ENCODE measurements around the gene CRACDL.

Gene CRACDL

DNA sequence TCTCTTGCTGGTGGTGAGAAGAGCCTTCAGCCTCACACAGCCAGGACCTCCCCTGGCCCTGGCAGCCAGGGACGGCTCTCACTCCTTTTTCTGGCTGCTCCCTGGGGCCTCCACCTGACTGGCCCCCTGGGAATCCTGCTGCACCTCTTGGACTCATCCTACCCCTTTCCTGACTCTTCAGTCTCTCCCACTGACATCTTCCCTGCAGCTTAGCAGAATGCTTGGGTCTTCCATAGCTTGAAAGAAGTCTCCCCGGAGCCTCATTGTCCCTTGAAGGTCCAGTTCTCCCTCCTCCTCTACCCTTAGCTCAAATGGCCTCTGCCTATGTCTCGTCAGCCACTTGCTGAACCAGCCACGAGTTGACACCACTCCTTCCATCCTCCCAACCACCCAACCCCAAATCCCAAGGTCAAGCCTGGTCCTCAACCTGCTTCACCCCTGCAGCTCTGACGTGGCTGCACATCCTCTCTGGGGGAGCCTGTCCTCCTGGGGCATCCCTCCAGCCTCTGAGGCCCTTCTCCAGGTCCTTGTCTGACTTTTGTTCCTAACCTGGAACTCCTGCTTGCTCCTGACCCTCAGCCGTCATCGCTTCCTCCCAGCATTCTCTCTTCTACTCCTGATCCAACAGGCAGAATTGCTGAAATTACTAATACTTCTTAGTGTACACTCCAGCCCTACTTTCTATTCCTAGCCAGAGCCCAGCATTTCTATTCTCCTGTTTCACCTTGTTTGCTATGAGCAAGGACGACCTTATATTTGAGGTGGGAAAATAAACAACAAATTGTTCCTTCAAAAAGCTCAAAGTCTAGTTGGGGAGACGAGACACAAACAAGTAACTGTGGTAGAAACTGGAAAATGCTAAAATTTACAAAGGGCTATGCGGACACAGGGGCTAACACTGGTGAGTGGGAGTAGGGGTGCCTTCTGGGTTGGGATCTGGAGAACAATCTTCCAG, 136.4 kb downstream of the CRACDL start:
- no peak for DNase-seq

DNA sequence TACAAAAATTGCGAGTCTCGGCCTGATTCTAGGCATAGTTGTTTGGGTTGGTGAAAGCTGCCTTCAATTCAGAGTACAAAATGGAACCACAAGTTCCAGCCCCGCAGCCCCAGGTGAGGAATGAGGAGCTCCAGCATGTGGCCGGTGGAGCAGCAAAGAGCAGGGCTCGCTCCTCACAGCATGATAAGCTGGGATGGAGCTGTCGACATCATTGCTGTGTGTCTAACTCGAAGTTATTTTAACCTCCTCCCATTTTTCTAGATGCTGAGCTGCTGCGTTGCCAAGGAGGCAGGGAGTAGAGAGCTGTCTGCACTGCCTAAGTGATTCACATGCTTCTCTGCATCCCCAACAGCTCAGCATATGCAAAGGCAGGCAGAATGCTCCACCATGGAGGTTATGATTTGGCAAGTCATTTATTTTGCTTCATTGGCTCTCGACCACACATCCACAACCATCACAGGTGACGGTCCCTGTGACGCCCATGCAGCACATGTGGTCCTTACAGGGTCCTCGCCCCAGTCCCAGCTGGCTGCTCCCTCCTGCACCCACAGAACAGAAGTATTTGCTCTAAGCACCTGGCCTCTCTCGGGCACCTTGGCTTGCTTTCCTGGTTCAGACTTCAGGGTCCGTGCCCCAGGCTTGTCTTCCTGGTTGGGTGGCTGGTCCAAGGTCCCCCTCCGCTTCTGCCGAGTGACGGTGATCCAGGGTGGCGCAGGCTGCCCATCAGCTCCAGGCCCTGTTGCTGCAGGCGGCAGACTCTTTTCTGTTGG, 139.1 kb downstream of the CRACDL start:
- no peak for DNase-seq

DNA sequence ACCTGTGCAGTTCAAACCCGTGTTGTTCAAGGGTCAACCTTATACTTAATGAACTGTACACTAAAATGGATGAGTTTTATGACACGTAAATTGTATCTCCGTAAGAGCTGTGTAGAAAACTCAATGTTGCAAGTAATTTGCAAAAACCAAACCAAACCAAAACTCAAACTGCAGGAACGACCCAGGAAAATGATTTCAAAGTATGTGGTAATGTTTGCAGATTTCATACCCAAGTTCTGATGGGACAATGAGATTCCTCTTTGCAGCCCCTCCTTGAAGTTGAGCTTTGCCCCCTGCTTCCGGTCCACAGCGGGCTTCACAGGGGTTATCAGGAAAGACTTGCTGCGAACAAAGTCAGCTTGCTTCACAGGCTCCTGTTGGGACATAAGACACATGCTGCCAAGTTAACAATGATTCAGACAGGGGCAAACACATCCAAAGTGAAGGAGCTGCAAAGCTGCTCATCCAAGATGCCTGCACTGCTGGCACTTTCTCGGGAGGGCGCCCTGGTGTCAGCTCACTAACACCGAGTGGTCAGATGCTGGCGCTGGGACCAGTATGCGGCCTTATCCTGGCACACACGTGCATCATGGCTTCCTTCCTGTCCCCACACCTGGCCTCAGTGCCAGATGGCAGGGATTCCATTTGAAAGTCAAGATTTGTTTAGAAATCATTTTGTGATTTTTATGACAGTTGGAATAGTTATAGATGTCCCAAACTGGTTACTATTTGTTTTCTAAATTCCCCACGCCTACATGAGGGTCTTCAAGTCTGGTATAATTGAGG, 139.9 kb downstream of the CRACDL start:
- no peak for DNase-seq

DNA sequence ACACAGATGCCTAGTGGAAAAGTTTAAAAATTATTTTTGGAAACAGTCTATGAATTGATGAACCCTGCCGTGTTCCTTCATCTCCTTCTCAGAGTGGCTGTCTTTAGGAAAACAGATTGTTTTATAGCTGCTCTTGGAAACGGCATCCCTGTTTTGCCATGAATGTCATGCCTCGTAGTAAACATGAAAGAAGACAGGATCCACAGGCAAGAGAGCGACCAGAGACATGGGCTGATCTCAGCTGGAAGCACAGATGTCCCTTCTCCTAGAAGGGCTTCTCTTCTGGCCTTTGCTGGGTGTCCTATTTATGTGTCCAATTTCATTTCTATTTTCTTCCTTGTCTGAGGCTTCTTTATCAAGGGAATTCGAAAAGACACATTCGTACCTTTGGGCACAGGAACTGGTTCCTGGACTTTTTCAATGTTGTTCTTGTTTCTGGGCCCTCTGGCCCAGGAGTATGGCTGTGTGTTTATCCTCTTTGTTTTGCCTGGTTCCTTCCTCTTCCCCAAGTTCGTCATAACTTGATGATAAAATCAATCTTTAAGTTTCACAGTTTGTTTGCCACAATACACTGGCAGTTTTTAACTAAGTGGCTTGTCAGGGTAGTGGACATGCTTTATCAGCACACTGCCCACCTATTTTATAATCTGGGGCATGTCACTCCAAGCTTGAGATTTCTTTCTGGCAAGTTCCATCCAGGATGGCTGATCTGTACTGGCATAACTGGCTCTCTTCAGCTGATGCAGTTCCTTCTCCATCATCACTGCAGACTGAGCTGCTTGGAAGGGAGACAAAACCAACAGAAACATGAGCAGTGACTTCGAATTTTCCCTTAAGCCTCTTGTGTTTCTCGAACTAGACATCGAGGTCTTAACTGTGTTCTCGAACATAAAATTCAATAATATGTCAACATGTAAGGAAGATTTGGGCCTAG, 141.9 kb downstream of the CRACDL start:
- no peak for DNase-seq

DNA sequence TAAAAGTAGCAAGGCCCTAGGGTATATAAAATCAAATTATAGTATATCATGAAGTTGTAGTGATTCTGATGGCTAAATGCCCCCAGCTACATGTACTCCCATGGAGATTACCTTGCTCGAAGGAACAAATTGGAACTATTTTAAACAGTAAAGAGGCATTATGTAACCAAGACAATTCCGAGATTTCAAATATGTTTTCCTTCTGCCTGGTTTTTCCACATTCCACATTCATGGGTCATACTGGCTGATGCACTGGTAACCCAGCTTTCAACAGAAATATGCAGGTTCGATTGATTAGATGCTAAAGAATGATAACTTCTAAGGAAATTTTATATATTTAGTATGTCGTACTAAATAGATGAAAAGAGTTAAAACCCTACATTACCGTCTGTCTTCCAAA, 142.8 kb downstream of the CRACDL start:
- DNase-seq, result no peak

DNA sequence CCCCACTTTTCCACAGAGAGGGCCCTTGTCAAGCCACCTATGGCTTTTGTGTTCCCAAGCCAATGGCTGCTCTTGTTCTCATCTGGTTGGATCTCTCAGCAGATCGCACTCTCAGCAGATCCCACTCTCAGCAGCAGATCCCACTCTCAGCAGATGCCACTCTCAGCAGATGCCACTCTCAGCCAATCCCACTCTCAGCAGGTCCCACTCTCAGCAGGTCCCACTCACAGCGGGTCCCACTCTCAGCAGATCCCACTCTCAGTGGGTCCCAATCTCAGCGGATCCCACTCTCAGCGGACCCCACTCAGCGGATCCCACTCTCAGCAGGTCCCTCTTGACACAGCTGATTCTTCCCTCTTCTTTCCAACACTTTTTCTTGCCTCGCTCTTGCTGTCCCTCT, 145.8 kb downstream of the CRACDL start:
- DNase-seq, result no peak

DNA sequence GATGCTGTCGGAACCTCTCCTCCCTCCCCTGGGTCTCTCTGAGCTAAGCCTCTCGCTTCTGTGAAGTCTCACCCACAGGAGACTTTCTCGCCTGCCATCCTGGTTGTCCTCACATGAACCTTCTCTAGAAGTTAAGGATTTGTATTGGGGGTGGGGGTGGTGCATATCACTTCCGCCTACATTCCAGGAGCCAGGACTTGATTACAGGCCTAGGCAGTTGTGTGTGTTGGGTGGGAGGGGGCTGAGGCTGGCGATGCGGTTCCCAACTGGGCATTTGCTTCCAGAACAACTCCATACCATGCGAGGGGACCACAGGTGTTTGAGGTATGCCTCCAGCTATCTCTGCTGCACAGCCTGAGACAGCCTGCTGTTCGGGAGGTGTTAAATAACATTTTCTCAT, 148.3 kb downstream of the CRACDL start:
- no peak for DNase-seq

DNA sequence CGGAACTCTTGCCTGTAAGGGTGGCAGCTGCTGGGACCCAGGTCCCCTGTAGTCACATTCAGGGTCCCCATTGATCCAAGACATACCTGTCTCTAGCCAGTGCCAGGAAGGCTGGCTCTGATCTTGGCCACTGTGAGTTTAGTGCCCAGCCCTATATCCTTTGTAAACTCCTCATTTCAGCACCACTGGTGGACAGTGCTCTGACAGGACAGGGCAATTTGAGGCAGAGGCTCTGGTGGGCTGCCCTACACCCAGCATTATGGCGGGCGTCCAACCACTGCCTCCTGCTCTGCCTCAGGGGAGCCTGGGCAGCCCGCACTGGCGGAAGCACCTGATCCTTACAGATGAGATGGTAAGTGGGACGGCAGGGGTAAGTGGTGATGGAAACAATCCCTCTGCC, 149.8 kb downstream of the CRACDL start:
- no peak for DNase-seq

DNA sequence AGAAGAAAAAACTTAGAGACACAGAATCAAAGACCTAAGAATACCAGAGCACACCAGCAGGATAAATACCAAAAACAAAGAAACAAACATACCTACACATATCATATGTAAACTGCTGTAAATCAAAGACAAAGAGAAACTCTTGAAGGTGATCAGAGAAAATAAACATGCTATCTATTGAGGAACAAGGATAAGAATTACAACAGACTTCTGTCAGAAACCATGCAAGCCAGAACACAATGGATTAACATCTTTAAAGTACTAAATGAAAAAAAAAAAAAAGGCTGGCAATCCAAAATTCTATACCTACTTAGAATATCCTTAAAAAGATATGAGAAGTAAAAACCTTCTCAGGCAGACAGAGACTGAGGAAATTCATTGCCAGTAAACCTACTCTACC, 153.5 kb downstream of the CRACDL start:
- DNase-seq, result no peak

DNA sequence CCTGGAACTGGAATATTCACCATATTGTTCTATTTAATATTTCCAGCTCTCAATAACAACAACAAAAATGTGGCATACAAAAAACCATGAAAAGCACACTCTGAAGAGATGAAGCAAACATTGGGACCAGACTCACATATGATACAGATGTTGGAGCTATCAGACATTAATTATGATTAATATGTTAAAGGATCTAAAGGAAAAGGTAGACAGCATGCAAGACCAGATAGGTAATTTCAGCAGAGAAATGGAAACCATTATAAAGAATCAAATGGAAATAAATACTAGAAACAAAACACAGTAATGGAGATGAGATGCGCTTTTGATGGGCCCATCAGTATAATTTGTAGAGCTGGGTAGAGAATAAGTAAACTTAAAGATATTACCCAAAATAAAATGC, 154.2 kb downstream of the CRACDL start:
- DNase-seq, result no peak

DNA sequence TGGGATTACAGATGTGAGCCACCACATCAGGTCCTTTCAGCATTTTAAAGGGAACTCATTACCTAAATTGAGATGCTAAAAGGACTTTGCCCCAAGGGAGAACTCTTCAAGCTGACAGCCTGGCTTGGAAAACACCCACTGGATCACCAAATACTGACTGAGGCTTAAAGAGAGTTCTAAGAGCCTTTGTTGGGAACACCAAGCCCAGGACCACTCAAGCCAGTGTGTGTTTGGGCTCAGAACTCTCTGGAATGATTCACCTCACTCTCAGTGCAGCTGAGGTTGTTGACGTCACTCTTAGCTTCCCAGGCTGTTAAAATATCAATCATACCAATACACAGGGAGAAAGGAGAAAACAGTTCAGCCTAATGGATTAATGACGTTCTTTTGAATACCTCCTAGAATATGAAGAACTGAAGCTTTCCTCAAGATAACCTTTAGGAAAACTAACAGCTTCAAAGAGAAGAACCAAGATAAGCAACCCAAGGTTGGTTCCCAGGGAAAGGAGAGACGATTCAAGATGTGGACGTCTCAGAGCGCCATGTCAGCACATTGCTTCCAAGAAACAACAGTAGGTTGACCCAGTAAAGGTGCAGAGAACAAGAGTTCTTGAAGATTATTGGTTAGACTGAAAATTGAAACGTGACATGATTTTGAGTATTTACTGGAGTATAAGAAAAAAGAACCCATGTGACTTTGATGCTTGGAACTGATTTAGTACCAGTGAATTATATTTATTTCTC, 157.1 kb downstream of the CRACDL start:
- no peak for DNase-seq

DNA sequence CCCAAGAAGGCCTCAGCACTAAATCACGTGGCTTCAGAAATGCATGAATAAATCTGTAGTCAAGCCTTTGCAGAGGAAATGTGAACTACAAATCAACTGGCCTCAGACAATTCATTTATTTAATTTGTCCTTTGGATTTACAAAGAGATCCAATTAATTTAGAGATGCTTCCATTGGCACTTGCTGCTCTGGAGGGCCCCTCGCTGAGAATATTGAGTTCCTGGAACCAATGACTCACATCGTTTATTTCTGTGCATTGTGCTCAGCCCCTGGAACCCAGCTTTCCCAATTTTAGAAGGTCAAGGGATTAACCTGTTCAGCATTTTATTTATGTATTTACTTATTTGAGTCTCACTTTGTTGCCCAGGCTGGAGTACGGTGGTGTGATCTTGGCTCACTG, 157.9 kb downstream of the CRACDL start:
- DNase-seq, result no peak

DNA sequence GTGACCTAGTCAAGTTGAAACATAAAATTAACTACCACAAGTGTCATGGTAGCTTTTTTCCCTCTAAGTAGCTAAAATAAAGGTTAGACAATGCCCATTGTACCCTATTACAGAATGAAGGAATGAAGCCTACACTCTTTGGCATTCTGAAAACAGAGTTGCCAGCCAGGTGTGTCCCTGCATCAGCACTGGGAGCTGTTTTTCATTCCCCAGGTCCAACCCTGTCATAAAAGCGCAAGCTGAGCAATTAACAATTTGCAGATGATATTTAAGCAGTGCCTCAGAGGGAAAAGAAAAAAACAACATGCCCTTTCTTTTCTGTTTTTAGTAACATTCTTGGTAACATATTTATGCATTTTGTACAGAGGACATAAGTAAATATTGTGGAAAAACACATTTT, 158.3 kb downstream of the CRACDL start:
- no peak for DNase-seq

DNA sequence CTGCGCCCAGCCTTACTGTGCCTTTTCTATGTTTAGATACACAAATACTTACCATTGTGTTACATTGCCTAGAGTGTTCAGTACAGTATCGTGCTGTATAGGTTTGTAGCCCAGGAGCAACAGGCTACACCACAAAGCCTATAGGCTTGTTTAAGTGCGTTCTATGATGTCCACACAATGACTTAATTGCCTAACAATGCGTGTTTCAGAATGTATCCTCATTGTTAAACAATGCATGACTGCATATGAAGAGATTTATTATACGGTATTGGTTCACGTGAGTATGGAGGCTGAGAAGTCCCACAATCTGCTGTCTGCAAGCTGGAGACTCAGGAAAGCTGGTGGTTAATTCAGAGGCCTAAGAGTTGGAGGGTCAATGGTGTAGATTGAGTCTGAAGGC, 158.9 kb downstream of the CRACDL start:
- DNase-seq, result no peak

DNA sequence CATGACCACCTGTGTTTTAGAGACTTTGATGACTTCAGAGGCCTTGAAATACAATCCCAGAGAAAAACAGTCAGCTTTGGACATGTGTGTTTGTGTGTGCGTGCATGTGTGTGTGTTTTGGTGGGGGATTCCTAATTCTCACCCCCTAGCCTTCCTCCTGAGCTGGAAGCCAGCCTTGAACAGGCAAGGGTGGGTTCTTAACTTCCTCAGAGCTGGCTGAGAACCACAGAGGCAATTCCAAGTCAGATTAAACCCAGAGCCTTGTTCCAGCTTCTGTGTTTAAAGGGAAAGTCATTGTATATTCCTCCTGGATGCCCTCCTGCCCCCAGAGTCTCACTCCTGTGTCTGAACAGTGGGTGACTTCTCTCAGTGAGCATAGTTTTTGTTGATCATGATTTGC, 159.9 kb downstream of the CRACDL start:
- no peak for DNase-seq

DNA sequence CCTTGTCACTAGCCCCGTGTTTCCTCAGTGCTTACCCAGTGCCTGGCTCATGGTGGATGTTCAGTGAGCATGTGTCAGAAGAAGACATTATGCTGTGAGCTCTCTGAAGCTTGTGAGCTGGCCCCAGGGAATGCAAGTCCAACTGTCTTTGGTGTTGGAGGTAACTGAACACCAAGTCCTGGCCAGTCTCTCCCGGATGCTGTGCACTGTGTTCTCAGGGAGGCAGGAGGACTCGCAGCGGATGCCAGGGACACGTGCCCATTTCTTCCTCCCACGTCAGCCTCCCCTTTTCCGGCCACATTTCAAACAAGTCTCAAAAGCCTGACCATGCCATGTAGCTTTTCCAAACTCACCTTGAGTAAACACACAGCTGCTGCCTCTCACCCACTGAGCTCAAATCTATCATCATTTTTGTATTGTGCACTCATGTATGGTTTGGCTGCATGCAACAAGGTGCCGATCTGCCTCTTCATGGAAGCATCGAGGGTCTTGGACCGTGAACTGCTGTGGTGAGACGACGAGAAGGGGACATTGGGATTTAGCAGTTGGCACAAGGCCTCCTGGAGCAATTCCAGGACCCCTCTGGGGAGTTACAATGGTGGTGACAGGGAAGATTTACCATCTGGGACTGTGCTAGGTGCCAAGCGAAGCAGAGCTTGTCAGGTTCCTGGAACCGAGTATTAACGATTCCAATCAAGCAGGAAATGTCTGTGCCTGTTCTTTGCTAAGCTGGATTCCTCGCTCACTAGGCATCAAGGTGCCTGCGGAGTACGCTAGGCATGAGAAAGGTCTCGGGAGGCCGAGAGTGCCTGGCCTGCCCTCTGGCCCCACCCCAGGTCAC, 160.7 kb downstream of the CRACDL start:
- peak; percentile 94 for DNase-seq

DNA sequence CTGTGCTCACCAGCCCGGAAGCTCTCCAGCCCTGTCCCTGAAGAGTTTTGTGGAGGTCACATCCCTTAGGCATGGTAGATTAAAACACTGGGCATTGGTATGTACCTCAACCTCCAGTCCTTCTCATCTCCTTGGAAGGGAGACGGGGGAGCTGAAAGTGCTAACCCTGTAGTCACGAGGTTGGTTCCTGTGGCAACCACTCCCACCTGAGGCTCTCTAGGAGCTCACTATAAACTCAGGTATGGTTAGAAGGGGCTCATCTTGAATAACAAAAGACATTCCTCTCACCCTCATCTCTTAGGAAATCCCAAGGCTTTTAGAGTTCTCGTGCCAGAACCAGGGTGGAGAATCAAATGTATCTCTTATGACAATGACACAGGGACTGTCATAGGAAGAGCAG, 162.1 kb downstream of the CRACDL start:
- no peak for DNase-seq

DNA sequence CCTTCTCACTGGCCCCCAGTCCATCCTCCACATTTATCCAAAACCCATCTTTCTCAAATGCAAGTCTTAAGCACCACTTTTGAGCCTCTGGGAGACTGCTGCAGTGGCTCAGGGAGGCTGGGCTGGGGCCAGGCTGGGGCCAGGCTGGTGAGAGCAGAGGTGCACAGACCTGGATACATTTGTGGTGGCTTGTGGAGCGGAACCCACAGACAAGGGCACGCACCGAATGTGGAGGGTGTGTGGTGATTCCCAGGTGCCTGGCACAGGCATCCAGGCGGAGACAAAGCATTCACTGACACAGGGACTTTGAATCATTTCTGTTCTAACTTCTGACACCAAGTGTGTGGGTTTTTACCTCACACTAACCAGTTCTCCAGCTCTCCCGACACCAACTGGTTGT, 162.9 kb downstream of the CRACDL start:
- DNase-seq, result no peak

DNA sequence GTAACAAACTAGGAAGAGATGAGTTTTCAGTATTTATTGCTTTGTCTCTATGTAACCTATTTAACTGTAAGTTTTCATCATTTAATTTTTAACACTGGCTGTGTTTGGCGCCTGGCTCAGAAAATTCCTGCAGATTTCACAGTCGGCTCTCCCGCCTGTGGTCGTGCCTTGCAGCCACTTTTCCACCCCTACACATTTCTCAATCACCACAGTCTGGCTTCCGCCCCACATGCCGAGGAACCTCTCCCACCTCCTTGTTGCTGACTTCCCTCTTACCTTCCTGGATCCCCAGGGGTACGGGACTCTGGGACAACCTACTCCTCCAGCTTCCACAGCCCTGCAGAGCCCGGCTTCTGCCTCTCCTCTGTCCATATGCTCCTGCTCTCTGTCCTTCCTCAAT, 163.5 kb downstream of the CRACDL start:
- DNase-seq, result no peak

DNA sequence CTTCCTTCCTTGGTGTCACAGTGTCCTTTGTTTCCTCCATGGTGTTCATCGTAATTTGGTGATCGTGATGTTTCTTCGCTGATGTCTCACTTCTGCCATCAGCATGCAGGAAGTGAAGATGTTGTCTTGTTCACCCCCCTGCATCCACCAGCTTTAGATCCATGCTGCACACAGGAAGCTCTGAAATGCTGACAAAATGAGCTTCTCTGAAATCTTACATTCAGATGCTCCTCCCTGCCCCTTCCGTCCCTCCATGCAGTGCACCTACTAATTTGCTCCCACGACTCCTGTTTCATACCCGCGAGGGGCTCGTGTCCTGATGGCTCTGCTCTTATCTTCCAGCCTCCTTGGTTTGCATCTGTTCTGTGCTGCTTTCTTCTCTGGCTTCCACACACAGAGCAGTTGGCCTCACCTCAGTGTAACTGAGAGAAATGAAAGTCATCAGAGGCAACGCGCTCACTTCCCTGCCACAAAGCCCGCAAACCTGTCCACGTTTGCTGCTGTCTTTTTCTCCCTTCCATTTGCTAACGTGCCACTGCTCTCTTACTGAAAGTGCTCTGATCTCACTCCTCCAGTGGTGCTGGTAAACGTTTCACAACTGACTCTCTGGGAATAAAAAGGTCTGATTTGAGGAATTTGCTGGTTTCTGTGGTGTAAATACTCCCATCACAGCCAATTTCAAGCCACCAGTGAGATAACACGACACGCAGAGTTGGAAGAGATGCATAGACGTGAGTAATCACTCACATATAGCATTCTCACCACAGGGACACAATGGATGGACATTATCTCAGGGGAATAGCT, 164.1 kb downstream of the CRACDL start:
- no peak for DNase-seq
